ENCODE data around the gene CFAP52. TPM values are rescaled to one million over a fixed set of nuclear protein-coding genes. Genes with fewer than 3 reads are reported as not detected.
A peak's percentile ranks its signal among the peaks of the same experiment; 100 is the strongest.

CFAP52 gene
- total and polyA plus RNA-seq, 2 of the 13 experiments (the other 11 are each of a cell fraction or from before 2014, with no cell fraction given), result not detected

DNA sequence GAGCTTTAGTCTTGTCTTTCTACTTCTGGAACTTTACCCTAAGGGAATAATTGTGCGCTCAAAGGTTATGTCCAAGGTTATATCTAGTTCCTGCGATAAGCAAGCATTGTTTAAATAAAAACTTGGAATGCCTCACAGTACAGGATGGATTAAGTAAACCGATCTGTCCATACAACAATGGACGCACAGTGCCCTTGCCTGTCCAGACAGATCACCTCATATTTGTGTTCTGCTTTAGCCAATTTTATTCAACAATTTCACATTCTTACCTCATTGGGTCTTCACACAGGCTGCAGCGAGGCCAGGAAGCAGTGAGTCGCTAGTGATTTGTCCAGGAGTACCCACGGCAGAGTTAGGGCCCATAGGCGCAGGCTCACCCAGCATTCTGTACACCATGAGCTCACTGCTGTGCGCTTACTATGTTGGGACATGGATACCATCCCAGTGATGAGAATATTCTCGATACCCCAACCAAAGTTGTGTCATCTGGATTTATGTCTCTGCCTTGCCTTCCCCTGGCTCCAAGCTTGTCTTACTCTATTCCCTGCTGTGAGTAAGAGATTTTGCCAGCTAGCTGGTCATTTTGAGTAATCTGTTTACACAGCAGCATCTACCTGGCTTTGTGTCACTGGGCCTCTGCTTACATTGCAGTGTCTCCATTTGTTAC lies 108.6 kb downstream of the CFAP52 start (continued):
- TF ChIP-seq TFDP1 (CRISPR knock-in tag; IDR thresholded peaks at IDR 0.05; ENCODE audit: borderline replicate concordance) (no peak), ZHX1 (CRISPR knock-in tag; IDR thresholded peaks at IDR 0.05; ENCODE audit: low read depth) (0 out of 2 replicates have a peak, but pooled peaks have one; percentile 24), MAF1 (CRISPR knock-in tag; IDR thresholded peaks at IDR 0.05; ENCODE audit: borderline replicate concordance) (no peak), PAX8 (CRISPR knock-in tag; IDR thresholded peaks at IDR 0.05; ENCODE audit: borderline replicate concordance) (no peak), ZBTB3 (CRISPR knock-in tag; IDR thresholded peaks at IDR 0.05; ENCODE audit: borderline replicate concordance, low read depth) (no peak), ZNF782 (CRISPR knock-in tag; IDR thresholded peaks at IDR 0.05; ENCODE audit: borderline replicate concordance) (no peak)
- TF ChIP-seq, protein P1, sequence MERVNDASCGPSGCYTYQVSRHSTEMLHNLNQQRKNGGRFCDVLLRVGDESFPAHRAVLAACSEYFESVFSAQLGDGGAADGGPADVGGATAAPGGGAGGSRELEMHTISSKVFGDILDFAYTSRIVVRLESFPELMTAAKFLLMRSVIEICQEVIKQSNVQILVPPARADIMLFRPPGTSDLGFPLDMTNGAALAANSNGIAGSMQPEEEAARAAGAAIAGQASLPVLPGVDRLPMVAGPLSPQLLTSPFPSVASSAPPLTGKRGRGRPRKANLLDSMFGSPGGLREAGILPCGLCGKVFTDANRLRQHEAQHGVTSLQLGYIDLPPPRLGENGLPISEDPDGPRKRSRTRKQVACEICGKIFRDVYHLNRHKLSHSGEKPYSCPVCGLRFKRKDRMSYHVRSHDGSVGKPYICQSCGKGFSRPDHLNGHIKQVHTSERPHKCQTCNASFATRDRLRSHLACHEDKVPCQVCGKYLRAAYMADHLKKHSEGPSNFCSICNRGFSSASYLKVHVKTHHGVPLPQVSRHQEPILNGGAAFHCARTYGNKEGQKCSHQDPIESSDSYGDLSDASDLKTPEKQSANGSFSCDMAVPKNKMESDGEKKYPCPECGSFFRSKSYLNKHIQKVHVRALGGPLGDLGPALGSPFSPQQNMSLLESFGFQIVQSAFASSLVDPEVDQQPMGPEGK (CRISPR knock-in tag; IDR thresholded peaks at IDR 0.05), result no peak
- TF ChIP-seq, protein P2, sequence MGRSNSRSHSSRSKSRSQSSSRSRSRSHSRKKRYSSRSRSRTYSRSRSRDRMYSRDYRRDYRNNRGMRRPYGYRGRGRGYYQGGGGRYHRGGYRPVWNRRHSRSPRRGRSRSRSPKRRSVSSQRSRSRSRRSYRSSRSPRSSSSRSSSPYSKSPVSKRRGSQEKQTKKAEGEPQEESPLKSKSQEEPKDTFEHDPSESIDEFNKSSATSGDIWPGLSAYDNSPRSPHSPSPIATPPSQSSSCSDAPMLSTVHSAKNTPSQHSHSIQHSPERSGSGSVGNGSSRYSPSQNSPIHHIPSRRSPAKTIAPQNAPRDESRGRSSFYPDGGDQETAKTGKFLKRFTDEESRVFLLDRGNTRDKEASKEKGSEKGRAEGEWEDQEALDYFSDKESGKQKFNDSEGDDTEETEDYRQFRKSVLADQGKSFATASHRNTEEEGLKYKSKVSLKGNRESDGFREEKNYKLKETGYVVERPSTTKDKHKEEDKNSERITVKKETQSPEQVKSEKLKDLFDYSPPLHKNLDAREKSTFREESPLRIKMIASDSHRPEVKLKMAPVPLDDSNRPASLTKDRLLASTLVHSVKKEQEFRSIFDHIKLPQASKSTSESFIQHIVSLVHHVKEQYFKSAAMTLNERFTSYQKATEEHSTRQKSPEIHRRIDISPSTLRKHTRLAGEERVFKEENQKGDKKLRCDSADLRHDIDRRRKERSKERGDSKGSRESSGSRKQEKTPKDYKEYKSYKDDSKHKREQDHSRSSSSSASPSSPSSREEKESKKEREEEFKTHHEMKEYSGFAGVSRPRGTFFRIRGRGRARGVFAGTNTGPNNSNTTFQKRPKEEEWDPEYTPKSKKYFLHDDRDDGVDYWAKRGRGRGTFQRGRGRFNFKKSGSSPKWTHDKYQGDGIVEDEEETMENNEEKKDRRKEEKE (IDR thresholded peaks at IDR 0.05), result no peak
- TF ChIP-seq, protein P3, sequence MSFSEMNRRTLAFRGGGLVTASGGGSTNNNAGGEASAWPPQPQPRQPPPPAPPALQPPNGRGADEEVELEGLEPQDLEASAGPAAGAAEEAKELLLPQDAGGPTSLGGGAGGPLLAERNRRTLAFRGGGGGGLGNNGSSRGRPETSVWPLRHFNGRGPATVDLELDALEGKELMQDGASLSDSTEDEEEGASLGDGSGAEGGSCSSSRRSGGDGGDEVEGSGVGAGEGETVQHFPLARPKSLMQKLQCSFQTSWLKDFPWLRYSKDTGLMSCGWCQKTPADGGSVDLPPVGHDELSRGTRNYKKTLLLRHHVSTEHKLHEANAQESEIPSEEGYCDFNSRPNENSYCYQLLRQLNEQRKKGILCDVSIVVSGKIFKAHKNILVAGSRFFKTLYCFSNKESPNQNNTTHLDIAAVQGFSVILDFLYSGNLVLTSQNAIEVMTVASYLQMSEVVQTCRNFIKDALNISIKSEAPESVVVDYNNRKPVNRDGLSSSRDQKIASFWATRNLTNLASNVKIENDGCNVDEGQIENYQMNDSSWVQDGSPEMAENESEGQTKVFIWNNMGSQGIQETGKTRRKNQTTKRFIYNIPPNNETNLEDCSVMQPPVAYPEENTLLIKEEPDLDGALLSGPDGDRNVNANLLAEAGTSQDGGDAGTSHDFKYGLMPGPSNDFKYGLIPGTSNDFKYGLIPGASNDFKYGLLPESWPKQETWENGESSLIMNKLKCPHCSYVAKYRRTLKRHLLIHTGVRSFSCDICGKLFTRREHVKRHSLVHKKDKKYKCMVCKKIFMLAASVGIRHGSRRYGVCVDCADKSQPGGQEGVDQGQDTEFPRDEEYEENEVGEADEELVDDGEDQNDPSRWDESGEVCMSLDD (CRISPR knock-in tag; IDR thresholded peaks at IDR 0.05; ENCODE audit: borderline replicate concordance), result no peak
- TF ChIP-seq, protein P4, sequence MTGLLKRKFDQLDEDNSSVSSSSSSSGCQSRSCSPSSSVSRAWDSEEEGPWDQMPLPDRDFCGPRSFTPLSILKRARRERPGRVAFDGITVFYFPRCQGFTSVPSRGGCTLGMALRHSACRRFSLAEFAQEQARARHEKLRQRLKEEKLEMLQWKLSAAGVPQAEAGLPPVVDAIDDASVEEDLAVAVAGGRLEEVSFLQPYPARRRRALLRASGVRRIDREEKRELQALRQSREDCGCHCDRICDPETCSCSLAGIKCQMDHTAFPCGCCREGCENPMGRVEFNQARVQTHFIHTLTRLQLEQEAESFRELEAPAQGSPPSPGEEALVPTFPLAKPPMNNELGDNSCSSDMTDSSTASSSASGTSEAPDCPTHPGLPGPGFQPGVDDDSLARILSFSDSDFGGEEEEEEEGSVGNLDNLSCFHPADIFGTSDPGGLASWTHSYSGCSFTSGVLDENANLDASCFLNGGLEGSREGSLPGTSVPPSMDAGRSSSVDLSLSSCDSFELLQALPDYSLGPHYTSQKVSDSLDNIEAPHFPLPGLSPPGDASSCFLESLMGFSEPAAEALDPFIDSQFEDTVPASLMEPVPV (CRISPR knock-in tag; IDR thresholded peaks at IDR 0.05), result no peak
- TF ChIP-seq, protein P5, sequence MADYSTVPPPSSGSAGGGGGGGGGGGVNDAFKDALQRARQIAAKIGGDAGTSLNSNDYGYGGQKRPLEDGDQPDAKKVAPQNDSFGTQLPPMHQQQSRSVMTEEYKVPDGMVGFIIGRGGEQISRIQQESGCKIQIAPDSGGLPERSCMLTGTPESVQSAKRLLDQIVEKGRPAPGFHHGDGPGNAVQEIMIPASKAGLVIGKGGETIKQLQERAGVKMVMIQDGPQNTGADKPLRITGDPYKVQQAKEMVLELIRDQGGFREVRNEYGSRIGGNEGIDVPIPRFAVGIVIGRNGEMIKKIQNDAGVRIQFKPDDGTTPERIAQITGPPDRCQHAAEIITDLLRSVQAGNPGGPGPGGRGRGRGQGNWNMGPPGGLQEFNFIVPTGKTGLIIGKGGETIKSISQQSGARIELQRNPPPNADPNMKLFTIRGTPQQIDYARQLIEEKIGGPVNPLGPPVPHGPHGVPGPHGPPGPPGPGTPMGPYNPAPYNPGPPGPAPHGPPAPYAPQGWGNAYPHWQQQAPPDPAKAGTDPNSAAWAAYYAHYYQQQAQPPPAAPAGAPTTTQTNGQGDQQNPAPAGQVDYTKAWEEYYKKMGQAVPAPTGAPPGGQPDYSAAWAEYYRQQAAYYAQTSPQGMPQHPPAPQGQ (CRISPR knock-in tag; IDR thresholded peaks at IDR 0.05; ENCODE audit: borderline replicate concordance), result no peak
